SK-N-SH (cell line): ENCODE data around the gene MAST1. TPM values are rescaled to one million over a fixed set of nuclear protein-coding genes. Genes with fewer than 3 reads are reported as not detected.

Source experiments
- CTCF ChIA-PET: fragments of 300-600, 350-600 bp; formaldehyde crosslinking; extraction: SDS; loops from one replicate; lab custom pipeline; 2021; lab: Yijun Ruan, JAX
- POLR2A ChIA-PET: fragments of 350-600 bp; sonication (Branson Sonifier 250); formaldehyde crosslinking; extraction: SDS; loops from one replicate; lab custom pipeline; 2020; ENCODE audit warnings: antibody characterized with exemption, inconsistent platforms; lab: Yijun Ruan, JAX
- DNase-seq: peaks from one replicate; pipeline ENCODE4 v3.0.0; 2012
- H2AFZ ChIP-seq: fragments of 200-600 bp; sonication (generic); 2 replicates; pipeline ENCODE4 v1.8.1; 2016; ENCODE audit warnings: antibody characterized with exemption, mild to moderate bottlenecking, low read depth
- H3F3A ChIP-seq: fragments of 200-600 bp; sonication (generic); replicated peaks from 2 replicates; pipeline ENCODE3; 2016; ENCODE audit warnings: antibody characterized with exemption, mild to moderate bottlenecking; ENCODE audit not compliant: insufficient read depth
- H3K27ac ChIP-seq, 2 experiments: fragments of 200-500 bp in 1 of 2; fragments of 200-600 bp in 1 of 2; sonication (Bioruptor generic) in 1 of 2; sonication (generic), shearing (Covaris generic) in 1 of 2; 2 replicates each; pipeline versions ENCODE4 v1.5.1 to v1.6.1; 2014 to 2016; ENCODE audit warnings: low read depth in 2 of 2, inconsistent platforms in 1 of 2, low read length in 1 of 2, mild to moderate bottlenecking in 1 of 2, mixed read lengths in 1 of 2
- H3K27me3 ChIP-seq: fragments of 200-600 bp; sonication (generic), shearing (Covaris generic); 2 replicates; pipeline ENCODE4 v1.6.1; 2016; ENCODE audit warnings: mixed run types; ENCODE audit not compliant: insufficient read depth
- H3K36me3 ChIP-seq, 2 experiments: fragments of 200-500 bp in 1 of 2; fragments of 200-600 bp in 1 of 2; sonication (Bioruptor generic) in 1 of 2; sonication (generic) in 1 of 2; replicated peaks in 1 of 2; 2 replicates each; pipeline versions ENCODE3 to v1.5.1; 2014 to 2016; ENCODE audit warnings: low read length in 1 of 2, mild to moderate bottlenecking in 1 of 2; ENCODE audit not compliant: insufficient read depth in 2 of 2, control insufficient read depth in 1 of 2
- H3K4me1 ChIP-seq, 2 experiments: fragments of 200-500 bp in 1 of 2; fragments of 200-600 bp in 1 of 2; sonication (Bioruptor generic) in 1 of 2; sonication (generic), shearing (Covaris generic) in 1 of 2; 2 replicates each; pipeline versions ENCODE4 v1.5.1 to v1.6.1; 2014 to 2016; ENCODE audit warnings: low read depth in 1 of 2, low read length in 1 of 2, mixed run types in 1 of 2; ENCODE audit not compliant: insufficient read depth in 2 of 2, control insufficient read depth in 1 of 2
- H3K4me2 ChIP-seq: fragments of 200-600 bp; sonication (generic), shearing (Covaris generic); 2 replicates; pipeline ENCODE4 v1.6.1; 2017; ENCODE audit warnings: mixed run types
- H3K4me3 ChIP-seq, 2 experiments: fragments of 200-500 bp in 1 of 2; fragments of 200-600 bp in 1 of 2; sonication (Bioruptor generic) in 1 of 2; sonication (generic), shearing (Covaris generic) in 1 of 2; 2 replicates each; pipeline versions ENCODE4 v1.5.1 to v1.8.1; 2014 to 2016; ENCODE audit warnings: low read depth in 2 of 2, inconsistent platforms in 1 of 2, low read length in 1 of 2, mild to moderate bottlenecking in 1 of 2, mixed read lengths in 1 of 2, moderate library complexity in 1 of 2
- H3K79me2 ChIP-seq: fragments of 200-600 bp; sonication (generic); 2 replicates; pipeline ENCODE4 v1.8.1; 2017; ENCODE audit warnings: mild to moderate bottlenecking; ENCODE audit not compliant: insufficient read depth
- H3K9ac ChIP-seq: fragments of 200-600 bp; sonication (generic); 2 replicates; pipeline ENCODE4 v1.6.1; 2017; ENCODE audit warnings: mixed run types
- H3K9me2 ChIP-seq: fragments of 200-600 bp; sonication (generic); 2 replicates; pipeline ENCODE4 v1.6.1; 2017; ENCODE audit warnings: mixed run types
- H3K9me3 ChIP-seq: fragments of 200-600 bp; sonication (generic); 2 replicates; pipeline ENCODE4 v1.6.1; 2017; ENCODE audit warnings: mixed run types, mild to moderate bottlenecking, moderate library complexity
- H4K20me1 ChIP-seq: fragments of 200-600 bp; sonication (generic); 2 replicates; pipeline ENCODE4 v1.6.1; 2017; ENCODE audit warnings: mild to moderate bottlenecking, mixed run types; ENCODE audit not compliant: insufficient read depth
- EZH2phosphoT487 ChIP-seq: fragments of 200-600 bp; sonication (generic); IDR thresholded peaks from 2 replicates; pipeline ENCODE4 v1.6.1; 2017; ENCODE audit warnings: low read depth, mixed run types, mild to moderate bottlenecking, antibody characterized with exemption, moderate library complexity, borderline replicate concordance
- GABPA ChIP-seq: IDR thresholded peaks from 2 replicates; pipeline ENCODE4 v1.4.0; 2012; ENCODE audit warnings: low read depth, mild to moderate bottlenecking
- GATA2 ChIP-seq: sonication (generic); formaldehyde crosslinking; IDR thresholded peaks from 2 replicates; pipeline ENCODE4 v1.5.0; 2020; ENCODE audit warnings: mild to moderate bottlenecking, missing genetic modification reagents
- IRF3 ChIP-seq: fragments of 150-350 bp; IDR thresholded peaks from 2 replicates; pipeline ENCODE4 v1.6.1; 2016; ENCODE audit warnings: mild to moderate bottlenecking, low read depth, low read length
- MEF2A ChIP-seq: IDR thresholded peaks from 2 replicates; pipeline ENCODE4 v1.4.0; 2012; ENCODE audit warnings: low read depth, borderline replicate concordance
- RCOR1 ChIP-seq: fragments of 150-350 bp; IDR thresholded peaks from 2 replicates; pipeline ENCODE4 v1.6.1; 2017; ENCODE audit warnings: antibody characterized with exemption, low read length
- RXRA ChIP-seq: IDR thresholded peaks from 2 replicates; pipeline ENCODE4 v1.4.0; 2012; ENCODE audit warnings: low read depth, mild to moderate bottlenecking, borderline replicate concordance
- TAF1 ChIP-seq: IDR thresholded peaks from 2 replicates; pipeline ENCODE4 v1.6.1; 2012; ENCODE audit warnings: low read depth, mild to moderate bottlenecking, low read length, moderate library complexity, borderline replicate concordance
- WGBS: methylation state at CpG from one replicate; pipeline ENCODE4 v1.1.6; 2017; ENCODE audit warnings: low lambda C conversion rate; 5-methylcytosine and 5-hydroxymethylcytosine counted together
- polyA plus RNA-seq, 3 experiments: library from polyadenylated mRNA; depleted of rRNA; stranded (reverse); fragments of >200 nt; gene quantifications; 2 replicates each; pipeline ENCODE4 v1.2.3, GENCODE V29; 2012
- small RNA-seq, 7 experiments: library from RNA; depleted of rRNA; stranded (forward); fragments of <200 nt; gene quantifications; one replicate each; pipeline ENCODE3, GENCODE V24; 2012
- TF ChIP-seq, protein P1 (sequence below): IDR thresholded peaks from 2 replicates; pipeline ENCODE4 v1.4.0; 2012; ENCODE audit warnings: low read depth, borderline replicate concordance

The MAST1 gene
- polyA plus RNA-seq, 1 of the 3 experiments (the other 2 are of a cell fraction) = 9.7 TPM

DNA sequence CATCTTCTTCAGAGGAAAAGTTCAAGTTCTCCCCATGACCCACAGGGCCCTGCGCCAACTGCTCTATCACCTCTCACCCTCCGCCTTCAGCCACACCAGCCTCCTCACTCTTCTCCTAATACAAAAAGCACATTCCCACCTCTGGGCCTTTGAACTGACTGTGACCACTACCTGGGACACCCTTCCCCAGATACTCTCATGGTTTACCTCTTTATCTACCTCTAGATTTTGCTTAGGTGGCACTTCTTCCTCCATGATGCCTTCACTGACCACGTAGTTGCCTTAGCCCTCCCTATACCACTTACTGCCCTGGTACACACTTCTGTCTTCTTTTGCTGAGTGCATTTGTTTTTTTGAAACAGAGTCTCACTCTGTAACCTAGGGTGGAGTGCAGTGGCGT lies 84.6 kb downstream of the MAST1 start:
- no peaks in the 10 kb centered on the region for H3K9me2 ChIP-seq
- POLR2A ChIA-PET = no interaction called here
- H2AFZ ChIP-seq = no peak overlapping the region
- peaks cover 0 to 2% of the 10 kb centered on the region in 2 experiments; a peak in 1 of 4 replicates for H3K4me1 ChIP-seq
- H3K4me3 ChIP-seq = no peak overlapping the region
- CTCF ChIA-PET = interaction anchor here (1.2 kb wide), 1 partner anchor 10 kb away, joined by 5 read pairs; no protein-coding TSS in a partner anchor
- no peak for TF ChIP-seq RCOR1
- TF ChIP-seq, protein P1, sequence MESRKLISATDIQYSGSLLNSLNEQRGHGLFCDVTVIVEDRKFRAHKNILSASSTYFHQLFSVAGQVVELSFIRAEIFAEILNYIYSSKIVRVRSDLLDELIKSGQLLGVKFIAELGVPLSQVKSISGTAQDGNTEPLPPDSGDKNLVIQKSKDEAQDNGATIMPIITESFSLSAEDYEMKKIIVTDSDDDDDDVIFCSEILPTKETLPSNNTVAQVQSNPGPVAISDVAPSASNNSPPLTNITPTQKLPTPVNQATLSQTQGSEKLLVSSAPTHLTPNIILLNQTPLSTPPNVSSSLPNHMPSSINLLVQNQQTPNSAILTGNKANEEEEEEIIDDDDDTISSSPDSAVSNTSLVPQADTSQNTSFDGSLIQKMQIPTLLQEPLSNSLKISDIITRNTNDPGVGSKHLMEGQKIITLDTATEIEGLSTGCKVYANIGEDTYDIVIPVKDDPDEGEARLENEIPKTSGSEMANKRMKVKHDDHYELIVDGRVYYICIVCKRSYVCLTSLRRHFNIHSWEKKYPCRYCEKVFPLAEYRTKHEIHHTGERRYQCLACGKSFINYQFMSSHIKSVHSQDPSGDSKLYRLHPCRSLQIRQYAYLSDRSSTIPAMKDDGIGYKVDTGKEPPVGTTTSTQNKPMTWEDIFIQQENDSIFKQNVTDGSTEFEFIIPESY = no peak
- no peak for TF ChIP-seq GABPA
- TF ChIP-seq MEF2A = no peak
- TF ChIP-seq TAF1 = no peak
- no peak for TF ChIP-seq GATA2 (CRISPR knock-in tag)
- TF ChIP-seq EZH2phosphoT487 = no peak
- TF ChIP-seq RXRA = no peak
- TF ChIP-seq IRF3 = no peak
- no peak for DNase-seq
- no peaks in the 10 kb centered on the region for H3K79me2 ChIP-seq
- H3K9me3 ChIP-seq = no peaks in the 10 kb centered on the region
- no peaks in the 10 kb centered on the region for H4K20me1 ChIP-seq
- no peaks in the 10 kb centered on the region for H3K27me3 ChIP-seq
- peaks cover 26% of the 10 kb centered on the region for H3F3A ChIP-seq
- H3K27ac ChIP-seq = no peak overlapping the region
- 94% methylated on average over 4 of the region's 4 CpGs for WGBS
- no peak overlapping the region for H3K9ac ChIP-seq
- peaks cover 27 to 34% of the 10 kb centered on the region in 2 experiments for H3K36me3 ChIP-seq
- no peak overlapping the region for H3K4me2 ChIP-seq

Small RNAs within 50 kb of the gene (small RNA-seq; reads per million reads assigned to genes)
- gene MIR5695 (0 to 2.6 (median 0.59) reads per million in 7 experiments), gene MIR6794 (0 to 0.52 (median 0) reads per million in 7 experiments)

Other genes starting within 250 kb of the MAST1 start
- 1.3 TPM in 2 replicates for gene ZNF490, start 227.7 kb upstream of the MAST1 start, polyA plus RNA-seq (2012; rRNA removed)
- 8.9 and 9.3 TPM in 2 replicates for gene ZNF791, start 227.6 kb upstream of the MAST1 start, polyA plus RNA-seq (2012; rRNA removed)
- gene MAN2B1, start 171.8 kb upstream of the MAST1 start, polyA plus RNA-seq (2012; rRNA removed) = 43.2 and 47.0 TPM in 2 replicates
- 12.8 and 18.2 TPM in 2 replicates for gene WDR83, start 171.7 kb upstream of the MAST1 start, polyA plus RNA-seq (2012; rRNA removed)
- gene DHPS, start 156.6 kb upstream of the MAST1 start, polyA plus RNA-seq (2012; rRNA removed) = 179 and 192 TPM in 2 replicates
- not detected in 2 replicates for gene GNG14, start 150.5 kb upstream of the MAST1 start, polyA plus RNA-seq (2012; rRNA removed)
- gene FBXW9, start 141.9 kb upstream of the MAST1 start, polyA plus RNA-seq (2012; rRNA removed) = 25.9 and 26.6 TPM in 2 replicates
- 82.4 and 112 TPM in 2 replicates for gene TNPO2, start 114.6 kb upstream of the MAST1 start, polyA plus RNA-seq (2012; rRNA removed)
- 294 and 466 TPM in 2 replicates for gene TRIR, start 103.8 kb upstream of the MAST1 start, polyA plus RNA-seq (2012; rRNA removed)
- 250 and 264 TPM in 2 replicates for gene GET3, start 101.0 kb upstream of the MAST1 start, polyA plus RNA-seq (2012; rRNA removed)
- gene BEST2, start 86.7 kb upstream of the MAST1 start, polyA plus RNA-seq (2012; rRNA removed) = not detected in 2 replicates
- gene HOOK2, start 63.0 kb upstream of the MAST1 start, polyA plus RNA-seq (2012; rRNA removed) = 23.9 and 33.0 TPM in 2 replicates
- 165 and 224 TPM in 2 replicates for gene JUNB, start 47.0 kb upstream of the MAST1 start, polyA plus RNA-seq (2012; rRNA removed)
- 215 and 341 TPM in 2 replicates for gene PRDX2, start 36.7 kb upstream of the MAST1 start, polyA plus RNA-seq (2012; rRNA removed)
- gene THSD8, start 36.4 kb upstream of the MAST1 start, polyA plus RNA-seq (2012; rRNA removed) = not detected in 2 replicates
- 35.2 and 48.1 TPM in 2 replicates for gene RNASEH2A, start 31.9 kb upstream of the MAST1 start, polyA plus RNA-seq (2012; rRNA removed)
- 0.47 and 0.72 TPM in 2 replicates for gene RTBDN, start 3.9 kb upstream of the MAST1 start, polyA plus RNA-seq (2012; rRNA removed)
- 29.8 and 40.7 TPM in 2 replicates for gene DNASE2, start 42.9 kb downstream of the MAST1 start, polyA plus RNA-seq (2012; rRNA removed)
- gene KLF1, start 48.7 kb downstream of the MAST1 start, polyA plus RNA-seq (2012; rRNA removed) = not detected in 2 replicates
- gene GCDH, start 52.6 kb downstream of the MAST1 start, polyA plus RNA-seq (2012; rRNA removed) = 29.4 and 36.6 TPM in 2 replicates
- gene SYCE2, start 80.8 kb downstream of the MAST1 start, polyA plus RNA-seq (2012; rRNA removed) = 0.44 and 1.1 TPM in 2 replicates
- 56.8 and 170 TPM in 2 replicates for gene FARSA, start 95.2 kb downstream of the MAST1 start, polyA plus RNA-seq (2012; rRNA removed)
- gene CALR, start 100.1 kb downstream of the MAST1 start, polyA plus RNA-seq (2012; rRNA removed) = 1,316 and 1,334 TPM in 2 replicates
- gene RAD23A, start 107.3 kb downstream of the MAST1 start, polyA plus RNA-seq (2012; rRNA removed) = 60.4 and 116 TPM in 2 replicates
- 65.7 and 91.8 TPM in 2 replicates for gene GADD45GIP1, start 118.7 kb downstream of the MAST1 start, polyA plus RNA-seq (2012; rRNA removed)
- 1.0 and 1.6 TPM in 2 replicates for gene DAND5, start 131.1 kb downstream of the MAST1 start, polyA plus RNA-seq (2012; rRNA removed)
- 5.1 and 14.8 TPM in 2 replicates for gene NFIX, start 157.0 kb downstream of the MAST1 start, polyA plus RNA-seq (2012; rRNA removed)